ELR (cell line): ENCODE results near the gene POLR2I.
"Not testable (repeated sequence)": the region's sequence is repeated elsewhere in the genome, so short reads cannot be mapped to it uniquely, and the experiment has no call there.

ENCODE experiments used
- DNase-seq: peaks from one replicate; pipeline ENCODE4 v3.0.0-alpha.2; 2015; ENCODE audit warnings: low read depth

POLR2I gene

DNA sequence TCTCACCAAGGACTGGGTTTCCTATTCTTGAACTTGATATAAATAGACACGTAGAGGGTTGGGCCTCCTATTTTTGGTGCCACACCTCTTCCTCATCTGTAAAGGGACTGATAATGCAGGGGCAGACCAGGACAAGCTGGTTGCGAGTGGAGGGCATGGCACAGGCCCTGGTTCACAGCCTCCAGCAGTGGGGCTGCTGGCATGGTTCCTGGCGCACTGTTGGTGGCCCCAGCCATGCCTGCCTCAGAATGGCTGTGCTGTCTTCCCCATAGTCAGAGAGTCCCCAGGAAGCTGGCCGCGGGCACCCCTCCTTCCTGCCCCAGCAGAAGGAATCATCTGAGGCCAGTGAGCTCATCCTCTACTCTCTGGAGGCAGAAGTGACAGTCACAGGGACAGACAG lies 14.2 kb downstream of the POLR2I start:
- no peak for DNase-seq

GRCh38 chr19:36099166-36099785 lies 15.4 kb downstream of the POLR2I start:
- DNase-seq, result no peak

DNA sequence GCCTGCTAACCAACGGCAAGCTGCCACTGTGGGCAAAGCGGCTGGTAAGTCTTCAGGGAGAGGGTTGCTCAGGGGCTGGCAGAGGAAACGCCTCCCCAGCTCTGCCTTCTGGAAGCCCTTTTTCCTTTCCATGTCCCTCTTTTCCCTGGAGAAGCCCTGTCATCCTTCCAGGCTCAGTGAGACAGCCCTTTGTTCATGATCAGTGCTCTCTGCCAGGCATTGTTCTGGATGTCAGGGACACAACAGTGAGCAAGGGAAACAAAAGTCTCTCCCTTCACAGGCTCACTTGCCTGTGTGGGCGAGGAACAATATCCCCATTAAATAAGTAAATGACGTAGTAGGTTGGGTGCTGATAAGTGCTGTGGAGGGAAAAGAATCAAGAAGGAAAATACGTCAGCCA lies 17.6 kb downstream of the POLR2I start:
- DNase-seq, result no peak

DNA sequence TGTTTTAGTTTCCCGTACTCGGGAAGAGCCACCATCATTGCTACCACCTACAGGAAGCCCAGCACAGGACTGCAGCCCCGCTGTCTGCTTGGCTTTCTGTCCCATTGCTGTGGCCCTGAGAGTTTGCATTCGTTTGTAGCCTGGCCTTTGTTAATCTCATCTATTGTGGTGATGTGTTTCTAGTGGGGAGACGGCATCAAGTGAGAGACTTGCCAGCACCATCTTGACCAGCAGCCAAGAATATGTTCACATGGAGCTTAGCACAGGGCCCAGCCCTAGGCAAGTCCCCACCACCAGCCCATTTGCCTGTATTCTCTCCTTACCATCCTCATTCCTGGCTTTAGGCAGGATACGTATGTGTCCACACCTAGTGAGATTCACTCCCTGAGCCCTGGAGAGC lies 21.0 kb downstream of the POLR2I start:
- no peak for DNase-seq

DNA sequence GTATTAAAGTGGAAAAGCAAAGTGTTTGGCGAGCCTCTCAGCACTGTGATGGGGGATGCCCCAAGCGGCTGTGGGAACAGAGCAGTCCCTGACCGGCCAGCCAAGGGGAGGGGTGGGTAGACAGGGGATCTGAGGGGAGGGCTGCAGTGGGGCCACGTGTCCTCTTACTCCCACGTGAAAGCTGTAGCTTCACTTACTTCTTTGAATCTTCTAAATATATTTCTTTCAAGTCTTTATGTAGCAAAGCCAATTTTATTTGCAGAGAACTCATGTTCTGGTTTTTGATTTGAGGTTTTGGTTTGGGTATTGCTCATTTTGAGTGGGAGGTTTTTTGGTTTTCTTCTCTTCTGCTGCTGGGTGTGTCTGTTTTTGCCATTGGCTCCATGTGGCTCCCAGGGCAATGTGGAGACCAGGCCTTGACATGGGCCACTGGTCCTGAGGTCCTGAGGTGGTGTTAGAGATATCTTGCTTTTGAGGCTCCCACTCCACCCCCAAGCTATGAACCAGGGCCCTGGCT lies 21.5 kb downstream of the POLR2I start:
- no peak for DNase-seq

GRCh38 chr19:36092566-36092965 lies 22.1 kb downstream of the POLR2I start:
- no peak for DNase-seq

GRCh38 chr19:36090910-36091695 lies 23.6 kb downstream of the POLR2I start:
- DNase-seq, result no peak

- DNase-seq, result no peak
These were observed 24.8 kb downstream of the POLR2I start for GRCh38 chr19:36089847-36090246.

- no peak for DNase-seq
These were observed 28.3 kb downstream of the POLR2I start for GRCh38 chr19:36086326-36086725.

DNA sequence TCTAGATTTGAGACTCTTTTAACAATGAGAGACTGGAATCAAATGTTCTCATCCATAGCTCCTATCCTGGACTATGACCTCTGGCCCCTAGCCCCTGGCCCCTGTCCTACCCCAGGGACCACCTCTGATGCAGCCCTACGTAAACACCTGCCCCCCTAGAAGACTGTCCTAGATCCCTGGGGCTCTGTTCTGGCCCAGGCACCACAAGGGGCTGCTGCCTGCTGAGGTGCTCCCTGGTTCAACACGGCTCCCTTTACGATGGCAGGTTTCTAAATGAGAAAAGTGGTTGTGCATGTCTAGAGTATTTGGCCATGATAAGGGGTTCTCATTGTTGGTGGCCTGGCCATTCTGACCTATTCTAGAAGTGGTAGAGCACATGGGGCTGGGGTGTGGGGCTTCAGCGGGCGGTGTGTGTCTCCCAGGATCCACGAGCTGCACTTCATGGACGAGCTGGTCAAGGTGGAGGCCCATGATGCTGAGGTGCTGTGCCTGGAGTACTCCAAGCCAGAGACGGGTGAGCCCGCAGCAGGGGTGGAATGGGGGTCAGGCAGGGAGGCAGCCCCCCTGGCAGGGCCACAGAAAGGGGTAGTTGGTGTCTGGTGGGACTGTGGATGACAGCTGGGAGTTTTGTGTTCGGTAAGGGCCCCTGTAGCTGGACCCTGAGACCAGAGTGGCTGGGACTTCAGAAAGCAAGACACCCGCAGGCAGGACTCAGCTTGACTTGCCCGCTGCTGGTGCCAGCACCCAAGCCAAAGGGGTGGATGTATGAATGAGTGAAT lies 30.3 kb downstream of the POLR2I start:
- DNase-seq, result no peak

DNA sequence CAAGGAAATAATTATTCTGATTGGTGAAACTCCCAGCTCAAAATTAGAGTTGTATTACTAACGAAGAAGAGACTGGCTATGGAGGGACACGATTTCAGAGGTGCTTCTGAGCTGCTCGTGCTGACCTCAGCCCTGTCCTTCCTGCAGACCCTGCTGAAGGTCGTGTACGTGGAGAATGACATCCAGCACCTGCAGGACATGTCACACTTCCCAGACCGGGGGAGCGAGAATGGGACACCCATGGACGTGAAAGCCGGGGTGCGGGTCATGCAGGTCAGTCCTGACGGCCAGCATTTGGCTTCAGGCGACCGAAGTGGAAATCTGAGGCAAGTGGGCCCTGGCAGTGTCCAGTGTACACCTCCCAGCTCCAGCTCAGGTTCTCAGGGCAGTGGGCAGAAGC lies 31.8 kb downstream of the POLR2I start:
- DNase-seq, result no peak

GRCh38 chr19:36081894-36082293 lies 32.8 kb downstream of the POLR2I start:
- DNase-seq, result no peak

GRCh38 chr19:36081385-36081784 lies 33.3 kb downstream of the POLR2I start:
- no peak for DNase-seq

DNA sequence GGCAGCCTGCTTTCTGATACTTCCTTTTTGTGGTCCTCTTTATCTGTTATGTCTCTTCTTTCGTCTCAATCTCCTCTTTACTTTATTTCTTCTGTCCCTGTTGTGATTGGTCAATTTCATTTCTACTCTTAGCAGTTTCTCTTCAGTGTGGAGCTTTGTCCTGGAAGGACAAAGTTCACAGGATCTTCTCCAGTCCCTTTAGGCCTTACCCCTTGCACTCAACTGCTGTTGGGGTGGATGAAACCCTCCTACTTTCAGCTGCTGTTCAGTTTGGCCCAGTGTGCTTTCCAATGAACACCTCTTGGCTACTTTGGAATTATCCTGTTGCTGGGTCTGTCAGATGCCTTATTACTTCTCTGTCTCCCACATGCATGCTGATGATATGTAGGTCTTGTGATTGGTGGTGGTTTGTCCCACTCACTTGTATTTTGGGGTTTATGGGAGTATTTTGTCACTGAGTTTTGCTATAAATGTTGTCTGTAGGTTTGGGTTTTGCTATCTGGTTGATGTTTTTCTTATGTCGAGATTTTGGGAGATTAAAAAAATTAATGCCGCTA lies 35.2 kb downstream of the POLR2I start:
- DNase-seq, result no peak

DNA sequence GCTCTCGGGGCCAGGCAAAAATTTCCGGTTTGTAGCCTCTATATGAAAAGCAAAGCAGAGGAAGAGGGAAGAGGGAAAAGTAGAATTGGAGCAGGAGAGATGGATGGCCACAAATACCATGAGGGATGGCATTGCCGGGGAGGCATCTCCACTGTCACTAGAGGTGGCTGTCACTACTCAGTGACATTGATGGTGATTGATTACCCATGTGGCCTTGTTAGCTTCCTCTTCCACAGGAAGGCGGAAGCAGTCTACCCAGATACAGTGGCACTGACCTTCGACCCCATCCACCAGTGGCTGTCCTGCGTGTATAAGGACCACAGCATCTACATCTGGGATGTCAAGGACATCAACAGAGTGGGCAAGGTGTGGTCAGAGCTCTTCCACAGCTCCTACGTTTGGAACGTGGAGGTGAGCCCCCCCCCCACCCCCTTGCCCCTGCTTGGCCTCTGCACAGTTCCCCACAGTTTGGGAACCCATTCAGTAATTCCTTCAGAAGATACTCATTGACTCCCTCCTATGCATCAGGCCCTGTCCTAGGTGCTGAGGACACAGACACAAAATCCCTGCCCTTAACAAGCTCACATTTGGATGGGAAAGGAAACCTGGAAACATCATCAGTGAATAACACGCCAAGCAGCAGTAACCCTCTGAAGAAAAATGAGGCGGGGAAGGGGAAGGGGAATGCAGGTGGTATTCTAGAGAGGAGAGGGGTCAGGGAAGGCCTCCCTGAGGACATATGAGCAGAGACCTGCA lies 41.4 kb downstream of the POLR2I start:
- DNase-seq, result no peak

DNA sequence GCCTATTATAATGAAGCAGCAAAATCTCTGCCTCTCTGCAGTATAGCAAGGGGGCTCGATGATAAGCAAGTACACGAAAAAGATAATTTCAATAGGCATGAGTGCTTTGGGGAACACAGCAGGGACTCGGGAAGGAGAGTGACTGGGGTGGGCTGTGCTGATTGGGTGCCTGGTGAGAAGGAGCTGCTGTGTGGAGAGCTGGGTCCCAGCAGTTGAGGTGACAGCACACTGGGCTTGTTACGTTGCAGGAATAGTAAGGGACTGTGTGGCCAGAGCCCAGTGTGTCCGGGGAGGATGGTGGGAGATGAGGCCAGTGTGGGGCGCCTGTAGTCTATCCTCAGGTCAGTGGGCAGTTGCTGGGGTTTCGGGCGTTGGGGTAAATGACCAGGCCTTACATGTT lies 42.6 kb downstream of the POLR2I start:
- no peak for DNase-seq

DNA sequence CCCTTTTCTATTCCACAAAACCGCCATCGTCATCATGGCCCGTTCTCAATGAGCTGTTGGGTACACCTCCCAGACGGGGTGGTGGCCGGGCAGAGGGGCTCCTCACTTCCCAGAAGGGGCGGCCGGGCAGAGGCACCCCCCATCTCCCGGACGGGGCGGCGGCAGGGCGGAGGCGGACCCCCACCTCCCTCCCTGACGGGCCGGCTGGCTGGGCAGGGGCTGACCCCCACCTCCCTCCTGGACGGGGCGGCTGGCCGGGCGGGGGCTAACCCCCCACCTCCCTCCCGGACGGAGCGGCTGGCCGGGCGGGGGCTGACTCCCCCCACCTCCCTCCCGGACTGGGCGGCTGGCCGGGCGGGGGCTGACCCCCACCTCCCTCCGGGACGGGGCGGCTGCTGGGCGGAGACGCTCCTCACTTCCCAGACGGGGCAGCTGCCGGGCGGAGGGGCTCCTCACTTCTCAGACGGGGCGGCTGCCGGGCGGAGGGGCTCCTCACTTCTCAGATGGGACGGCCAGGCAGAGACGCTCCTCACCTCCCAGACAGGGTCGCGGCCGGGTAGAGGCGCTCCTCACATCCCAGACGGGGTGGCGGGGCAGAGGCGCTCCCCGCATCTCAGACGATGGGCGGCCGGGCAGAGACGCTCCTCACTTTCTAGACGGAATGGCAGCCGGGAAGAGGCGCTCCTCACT lies 45.7 kb downstream of the POLR2I start:
- DNase-seq, result not testable (repeated sequence)

- DNase-seq, result no peak
These were observed 47.0 kb downstream of the POLR2I start for GRCh38 chr19:36067681-36068080.

GRCh38 chr19:36064826-36065225 lies 49.8 kb downstream of the POLR2I start:
- DNase-seq, result no peak
